ENCODE data around the gene IL22RA1. TPM values are rescaled to one million over a fixed set of nuclear protein-coding genes. Genes with fewer than 3 reads are reported as not detected.

IL22RA1 gene
- total and polyA plus RNA-seq, 7 donors = 0.16 to 18.5 (median 7.2) TPM; not detected in 2

- H3K4me3 ChIP-seq = no peak overlapping the region
- no peak for DNase-seq
- TF ChIP-seq POLR2AphosphoS5 (IDR thresholded peaks at IDR 0.05) (no peak), EP300 (IDR thresholded peaks at IDR 0.05) (no peak), POLR2A (IDR thresholded peaks at IDR 0.05) (no peak), CTCF (IDR thresholded peaks at IDR 0.05) (no peak)
- H3K27me3 ChIP-seq = no peaks in the 10 kb centered on the region
- WGBS, 2 donors = 94 to 95% methylated on average over 5 of the region's 5 CpGs
- no peaks in the 10 kb centered on the region for H3K9me3 ChIP-seq
- H3K27ac ChIP-seq = no peak overlapping the region
- H3K4me1 ChIP-seq = peaks cover 0 to 12% (median 6%) of the 10 kb centered on the region in 4 donors
- intact Hi-C loops (cut with DNase I) = no loop called here
- H3K36me3 ChIP-seq = no peaks in the 10 kb centered on the region
These were observed 44.8 kb downstream of the IL22RA1 start for GRCh38 chr1:24098102-24098501.

DNA sequence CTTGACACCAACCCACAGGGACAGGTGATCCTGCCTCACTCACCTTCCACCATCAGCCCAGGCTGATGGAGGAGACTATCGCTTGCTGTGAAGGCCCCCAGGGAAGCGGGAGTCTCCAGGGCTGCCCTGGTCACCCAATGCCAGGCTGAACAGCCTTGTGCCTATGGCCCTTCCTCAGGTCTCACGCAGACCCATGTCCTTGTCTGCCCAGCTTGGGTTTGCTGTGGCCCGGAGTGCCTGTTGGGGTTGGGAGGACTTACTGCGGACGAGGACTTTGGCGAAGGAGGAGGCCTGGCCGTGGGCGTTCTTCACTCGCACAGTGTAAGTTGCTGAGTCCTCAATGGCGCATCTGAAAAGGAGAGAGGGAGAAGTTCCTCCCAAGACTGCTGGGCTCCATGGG is 45.3 kb downstream of the IL22RA1 start:
- H3K27me3 ChIP-seq = no peaks in the 10 kb centered on the region
- H3K4me1 ChIP-seq = peaks cover 0 to 8% (median 1%) of the 10 kb centered on the region in 4 donors
- no peak for TF ChIP-seq POLR2AphosphoS5 (IDR thresholded peaks at IDR 0.05)
- TF ChIP-seq POLR2A (IDR thresholded peaks at IDR 0.05) = no peak
- TF ChIP-seq EP300 (IDR thresholded peaks at IDR 0.05) = no peak
- no peak for TF ChIP-seq CTCF (IDR thresholded peaks at IDR 0.05)
- no peak overlapping the region for H3K27ac ChIP-seq
- intact Hi-C loops (cut with DNase I) = no loop called here
- no peaks in the 10 kb centered on the region for H3K36me3 ChIP-seq
- DNase-seq = no peak
- 94 to 96% methylated on average over 11 of the region's 11 CpGs for WGBS, 2 donors
- H3K4me3 ChIP-seq = no peak overlapping the region
- H3K9me3 ChIP-seq = no peaks in the 10 kb centered on the region

- Histone ChIP-seq H3K36me3 (no peaks in the 10 kb centered on the region), H3K4me3 (no peak overlapping the region), H3K27ac (no peak overlapping the region), H3K4me1 (no peaks in the 10 kb centered on the region), H3K27me3 (no peaks in the 10 kb centered on the region), H3K9me3 (no peaks in the 10 kb centered on the region)
- 85 to 89% methylated on average over 5 of the region's 5 CpGs for WGBS, 2 donors
- intact Hi-C loops (cut with DNase I) = no loop called here
- no peak for TF ChIP-seq POLR2A (IDR thresholded peaks at IDR 0.05)
- TF ChIP-seq POLR2AphosphoS5 (IDR thresholded peaks at IDR 0.05) = no peak
- TF ChIP-seq EP300 (IDR thresholded peaks at IDR 0.05) = no peak
- no peak for TF ChIP-seq CTCF (IDR thresholded peaks at IDR 0.05)
- no peak for DNase-seq
These were observed 46.2 kb downstream of the IL22RA1 start for GRCh38 chr1:24096739-24097103.

DNA sequence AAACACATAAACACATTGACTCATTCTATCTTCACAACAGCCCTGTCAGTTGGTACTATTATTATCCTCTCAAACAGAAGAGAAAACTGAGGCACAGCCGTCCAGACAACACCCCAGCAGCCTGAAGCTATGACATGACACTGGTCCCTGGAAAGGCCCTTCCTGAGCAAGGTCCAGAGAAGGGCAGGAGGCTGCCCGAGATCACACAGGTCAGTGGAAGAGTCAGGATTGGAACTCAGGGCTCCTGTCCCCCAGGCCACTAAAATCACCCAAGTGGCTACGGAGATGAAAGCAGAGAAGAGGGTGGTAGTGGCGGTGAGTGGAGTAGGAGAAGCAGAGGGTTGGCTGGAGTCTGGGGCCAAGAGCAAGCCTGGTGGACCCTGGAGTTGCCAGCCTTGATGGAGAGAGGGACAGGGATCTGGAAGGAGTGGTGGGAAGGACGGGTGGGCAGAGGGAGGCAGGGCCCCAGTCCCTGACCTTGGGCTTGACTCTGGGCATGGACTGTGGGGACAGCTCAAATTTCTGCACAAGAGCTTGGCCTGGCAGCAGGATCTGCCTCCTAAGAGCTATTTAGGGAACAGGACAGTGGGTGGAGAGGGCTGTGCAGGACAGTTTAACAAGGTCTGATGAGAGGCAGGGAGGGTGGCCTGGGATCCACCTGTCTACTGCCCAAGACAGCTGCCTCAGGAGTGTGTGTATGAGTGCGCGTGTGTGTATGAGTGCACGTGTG is 46.8 kb downstream of the IL22RA1 start:
- TF ChIP-seq EP300 (IDR thresholded peaks at IDR 0.05) (no peak), CTCF (IDR thresholded peaks at IDR 0.05) (no peak), POLR2AphosphoS5 (IDR thresholded peaks at IDR 0.05) (no peak), POLR2A (IDR thresholded peaks at IDR 0.05) (no peak)
- intact Hi-C loops (cut with DNase I) = no loop called here

More for the DNA sequence above, 46.8 kb downstream of the IL22RA1 start:
- no peak for DNase-seq
- WGBS, 2 donors = 85 to 90% methylated on average over 8 of the region's 8 CpGs
- no peaks in the 10 kb centered on the region for H3K36me3 ChIP-seq
- H3K27ac ChIP-seq = no peak overlapping the region
- H3K27me3 ChIP-seq = no peaks in the 10 kb centered on the region
- H3K9me3 ChIP-seq = no peaks in the 10 kb centered on the region
- no peak overlapping the region for H3K4me3 ChIP-seq
- H3K4me1 ChIP-seq = no peaks in the 10 kb centered on the region
